Neural crest cell (in vitro differentiated cells): ENCODE data around the gene GNG8. TPM values are rescaled to one million over a fixed set of nuclear protein-coding genes. Genes with fewer than 3 reads are reported as not detected.
A peak's percentile ranks its signal among the peaks of the same experiment; 100 is the strongest.

Experiments used
- DNase-seq: peaks from one replicate; pipeline ENCODE4 v3.0.0; 2021; ENCODE audit warnings: low read depth, mixed read lengths, low spot score
- H3K27ac Mint-ChIP-seq: one replicate; pipeline ENCODE4 v1.8.0; 2021; ENCODE audit warnings: mild to moderate bottlenecking, mixed read lengths; ENCODE audit not compliant: unreplicated experiment
- H3K27me3 Mint-ChIP-seq: 2 replicates; pipeline ENCODE4 v1.8.0; 2021; ENCODE audit warnings: low read depth, mild to moderate bottlenecking, mixed read lengths
- H3K36me3 Mint-ChIP-seq: 2 replicates; pipeline ENCODE4 v1.8.0; 2021; ENCODE audit warnings: low read depth, mild to moderate bottlenecking, mixed read lengths
- H3K4me1 Mint-ChIP-seq: 2 replicates; pipeline ENCODE4 v1.8.0; 2021; ENCODE audit warnings: mixed read lengths
- H3K4me3 Mint-ChIP-seq: one replicate; pipeline ENCODE4 v1.8.0; 2021; ENCODE audit warnings: mild to moderate bottlenecking, mixed read lengths
- H3K9me3 Mint-ChIP-seq: 2 replicates; pipeline ENCODE4 v1.8.0; 2021; ENCODE audit warnings: mixed read lengths
- CTCF ChIP-seq: fragments of 200-600 bp; sonication (generic); conservative IDR thresholded peaks from 2 replicates; pipeline ENCODE4 v1.5.0; 2021; ENCODE audit warnings: antibody characterized with exemption, mild to moderate bottlenecking
- total RNA-seq: library from RNA; stranded (reverse); gene quantifications from 2 replicates; pipeline ENCODE4 v1.2.1, GENCODE V29; 2021

GNG8 gene
- total RNA-seq, 1 donor from 2014 or later = not detected

DNA sequence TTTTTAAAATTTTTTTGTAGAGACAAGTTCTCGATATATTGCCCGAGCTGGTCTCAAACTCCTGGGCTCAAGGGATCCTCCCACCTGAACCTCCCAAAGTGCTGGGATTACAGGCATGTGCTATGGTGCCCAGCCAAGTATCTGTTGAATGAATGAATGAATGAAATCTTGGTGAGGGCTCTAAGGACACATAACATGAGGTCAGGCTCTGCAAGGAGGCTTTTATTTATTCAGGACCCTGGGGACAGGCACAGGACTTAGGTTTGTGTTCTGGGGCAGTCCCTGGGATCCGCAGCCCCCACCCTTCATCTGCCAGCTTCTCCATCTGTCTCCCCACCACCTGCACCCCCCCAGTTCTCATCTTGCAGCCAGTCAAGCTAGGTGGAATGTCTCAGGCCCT, 15.7 kb downstream of the GNG8 start:
- Mint-ChIP-seq H3K27ac (no peak overlapping the region), H3K4me1 (peaks cover 19% of the 10 kb centered on the region), H3K36me3 (no peaks in the 10 kb centered on the region), H3K27me3 (no peaks in the 10 kb centered on the region), H3K9me3 (no peaks in the 10 kb centered on the region), H3K4me3 (no peak overlapping the region)
- no peak for TF ChIP-seq CTCF
- no peak for DNase-seq

GRCh38 chr19:46618670-46619231, 17.3 kb downstream of the GNG8 start:
- TF ChIP-seq CTCF = no peak
- Mint-ChIP-seq H3K27me3 (no peaks in the 10 kb centered on the region), H3K9me3 (no peaks in the 10 kb centered on the region), H3K36me3 (no peaks in the 10 kb centered on the region), H3K27ac (no peak overlapping the region), H3K4me1 (peaks cover 25% of the 10 kb centered on the region), H3K4me3 (no peak overlapping the region)
- DNase-seq = no peak

GRCh38 chr19:46617601-46618000, 18.4 kb downstream of the GNG8 start:
- Mint-ChIP-seq H3K4me3 (no peak overlapping the region), H3K4me1 (peaks cover 26% of the 10 kb centered on the region), H3K27ac (no peak overlapping the region), H3K36me3 (no peaks in the 10 kb centered on the region), H3K27me3 (no peaks in the 10 kb centered on the region), H3K9me3 (no peaks in the 10 kb centered on the region)
- no peak for TF ChIP-seq CTCF
- DNase-seq = no peak

DNA sequence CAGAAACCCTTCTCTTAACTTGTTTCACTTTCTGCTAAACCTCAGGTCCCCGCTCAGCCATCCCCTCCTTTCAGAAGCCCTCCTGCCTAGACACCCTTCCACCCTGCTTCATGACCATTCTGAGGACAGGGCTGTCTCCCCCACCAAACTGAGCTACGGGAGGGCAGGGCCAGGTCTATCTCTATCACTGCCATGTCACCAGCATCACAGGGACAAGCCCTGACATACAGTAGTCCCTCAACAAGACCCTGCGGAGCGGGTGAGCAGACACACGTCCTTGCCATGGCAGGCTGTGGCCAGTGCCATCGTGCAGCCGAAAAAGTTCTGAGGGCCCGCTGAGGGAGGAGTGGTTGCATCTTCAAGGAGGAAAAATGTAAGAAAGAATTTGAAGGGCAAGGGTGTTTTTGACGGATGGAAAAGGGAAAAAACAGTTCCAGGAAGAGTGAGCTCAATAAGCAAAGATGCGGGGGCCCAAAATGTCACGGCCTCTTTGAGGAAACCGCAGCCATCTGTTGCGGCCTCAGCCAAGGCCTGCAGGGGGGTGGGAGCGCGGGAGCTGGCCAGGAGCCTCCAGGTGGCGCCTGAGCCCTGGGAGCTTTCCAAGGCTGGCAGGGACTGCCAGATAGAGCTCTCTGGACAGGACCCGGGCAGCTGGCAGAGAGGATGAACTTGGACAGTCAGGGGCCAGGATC, 19.2 kb downstream of the GNG8 start:
- peak; percentile 45 for DNase-seq
- H3K4me1 Mint-ChIP-seq = peaks cover 26% of the 10 kb centered on the region
- TF ChIP-seq CTCF = peak; percentile 57
- H3K9me3 Mint-ChIP-seq = no peaks in the 10 kb centered on the region
- H3K36me3 Mint-ChIP-seq = no peaks in the 10 kb centered on the region
- peak overlapping the region; percentile 91 for H3K27ac Mint-ChIP-seq
- H3K27me3 Mint-ChIP-seq = no peaks in the 10 kb centered on the region
- H3K4me3 Mint-ChIP-seq = no peak overlapping the region

- Mint-ChIP-seq H3K27me3 (no peaks in the 10 kb centered on the region), H3K4me1 (peaks cover 18% of the 10 kb centered on the region), H3K9me3 (no peaks in the 10 kb centered on the region), H3K36me3 (no peaks in the 10 kb centered on the region), H3K4me3 (no peak overlapping the region), H3K27ac (peak overlapping the region; percentile 35)
- DNase-seq = no peak
- TF ChIP-seq CTCF = no peak
Measured at GRCh38 chr19:46615966-46616365, 20.0 kb downstream of the GNG8 start.
